Pons (tissue), 1 donor: ENCODE data around the gene PDCD11.
"Not testable (repeated sequence)": the region's sequence is repeated elsewhere in the genome, so short reads cannot be mapped to it uniquely, and the experiment has no call there.

Source experiments
- DNase-seq: peaks from one replicate; pipeline ENCODE4 v3.0.0-alpha.2; 2016; ENCODE audit warnings: low spot score

The PDCD11 gene, protein sequence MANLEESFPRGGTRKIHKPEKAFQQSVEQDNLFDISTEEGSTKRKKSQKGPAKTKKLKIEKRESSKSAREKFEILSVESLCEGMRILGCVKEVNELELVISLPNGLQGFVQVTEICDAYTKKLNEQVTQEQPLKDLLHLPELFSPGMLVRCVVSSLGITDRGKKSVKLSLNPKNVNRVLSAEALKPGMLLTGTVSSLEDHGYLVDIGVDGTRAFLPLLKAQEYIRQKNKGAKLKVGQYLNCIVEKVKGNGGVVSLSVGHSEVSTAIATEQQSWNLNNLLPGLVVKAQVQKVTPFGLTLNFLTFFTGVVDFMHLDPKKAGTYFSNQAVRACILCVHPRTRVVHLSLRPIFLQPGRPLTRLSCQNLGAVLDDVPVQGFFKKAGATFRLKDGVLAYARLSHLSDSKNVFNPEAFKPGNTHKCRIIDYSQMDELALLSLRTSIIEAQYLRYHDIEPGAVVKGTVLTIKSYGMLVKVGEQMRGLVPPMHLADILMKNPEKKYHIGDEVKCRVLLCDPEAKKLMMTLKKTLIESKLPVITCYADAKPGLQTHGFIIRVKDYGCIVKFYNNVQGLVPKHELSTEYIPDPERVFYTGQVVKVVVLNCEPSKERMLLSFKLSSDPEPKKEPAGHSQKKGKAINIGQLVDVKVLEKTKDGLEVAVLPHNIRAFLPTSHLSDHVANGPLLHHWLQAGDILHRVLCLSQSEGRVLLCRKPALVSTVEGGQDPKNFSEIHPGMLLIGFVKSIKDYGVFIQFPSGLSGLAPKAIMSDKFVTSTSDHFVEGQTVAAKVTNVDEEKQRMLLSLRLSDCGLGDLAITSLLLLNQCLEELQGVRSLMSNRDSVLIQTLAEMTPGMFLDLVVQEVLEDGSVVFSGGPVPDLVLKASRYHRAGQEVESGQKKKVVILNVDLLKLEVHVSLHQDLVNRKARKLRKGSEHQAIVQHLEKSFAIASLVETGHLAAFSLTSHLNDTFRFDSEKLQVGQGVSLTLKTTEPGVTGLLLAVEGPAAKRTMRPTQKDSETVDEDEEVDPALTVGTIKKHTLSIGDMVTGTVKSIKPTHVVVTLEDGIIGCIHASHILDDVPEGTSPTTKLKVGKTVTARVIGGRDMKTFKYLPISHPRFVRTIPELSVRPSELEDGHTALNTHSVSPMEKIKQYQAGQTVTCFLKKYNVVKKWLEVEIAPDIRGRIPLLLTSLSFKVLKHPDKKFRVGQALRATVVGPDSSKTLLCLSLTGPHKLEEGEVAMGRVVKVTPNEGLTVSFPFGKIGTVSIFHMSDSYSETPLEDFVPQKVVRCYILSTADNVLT (N-terminal part only)

DNA sequence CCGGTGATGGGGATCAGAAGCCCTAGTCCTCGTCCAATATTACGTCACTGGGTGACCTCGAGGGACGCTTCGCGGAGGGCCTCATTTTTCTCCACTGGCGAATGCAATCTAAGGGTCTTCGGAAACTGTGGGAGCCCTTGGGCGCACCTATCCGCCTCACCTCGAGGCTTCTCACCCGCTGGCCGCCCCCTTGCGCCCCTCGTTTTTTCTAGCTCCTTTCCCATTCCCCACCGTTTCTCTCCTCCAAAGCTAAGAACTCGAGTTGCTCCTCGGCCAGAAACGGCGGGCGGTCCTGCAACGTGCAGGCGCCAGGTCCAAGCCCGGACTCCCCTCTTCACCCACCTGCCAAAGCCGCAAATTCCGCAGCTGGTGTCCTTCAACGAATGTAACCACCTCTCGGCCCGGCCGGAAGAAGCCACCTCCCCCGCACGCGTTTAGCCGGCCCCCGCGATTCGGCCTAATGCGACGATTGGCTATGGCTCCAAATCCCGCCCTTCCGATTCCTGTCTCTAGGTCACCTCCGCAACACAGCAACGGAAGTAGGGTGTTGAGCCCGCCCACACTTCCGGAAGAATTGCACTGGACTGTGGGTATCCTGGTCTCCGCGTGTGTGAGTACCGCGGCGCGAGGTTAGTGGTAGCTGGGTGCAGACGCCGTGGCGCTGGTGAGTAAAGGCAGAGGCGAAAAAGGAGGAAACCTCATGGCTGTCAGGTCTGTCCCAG is at the start of gene PDCD11, which contains the start of gene ATP5MK:
PDCD11 (plus strand) TSS at position 560 of the 722 bp plus-strand sequence. CDS start 1,801 bp downstream, outside the sequence.
ATP5MK (minus strand) TSS at position 409 of the 722 bp plus-strand sequence. CDS start 4,018 bp downstream, outside the sequence.
- DNase-seq: peak; percentile 98

DNA sequence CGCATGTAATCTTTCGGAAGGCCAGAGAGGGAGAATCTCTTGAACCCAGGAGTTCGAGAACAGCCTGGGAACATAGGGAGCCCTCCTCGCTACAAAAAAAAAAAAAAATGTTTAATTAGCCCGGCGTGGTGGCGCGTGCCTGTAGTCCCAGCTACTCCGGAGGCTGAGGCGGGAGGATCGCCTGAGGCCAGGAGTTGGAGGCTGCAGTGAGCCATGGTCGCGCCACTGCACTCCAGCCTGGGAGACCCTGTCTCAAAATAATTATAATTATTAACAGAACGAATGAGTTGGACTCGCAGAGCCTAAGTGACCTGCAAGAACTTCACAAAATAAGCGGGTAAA is 46.3 kb upstream of the PDCD11 start:
- DNase-seq: no peak

DNA sequence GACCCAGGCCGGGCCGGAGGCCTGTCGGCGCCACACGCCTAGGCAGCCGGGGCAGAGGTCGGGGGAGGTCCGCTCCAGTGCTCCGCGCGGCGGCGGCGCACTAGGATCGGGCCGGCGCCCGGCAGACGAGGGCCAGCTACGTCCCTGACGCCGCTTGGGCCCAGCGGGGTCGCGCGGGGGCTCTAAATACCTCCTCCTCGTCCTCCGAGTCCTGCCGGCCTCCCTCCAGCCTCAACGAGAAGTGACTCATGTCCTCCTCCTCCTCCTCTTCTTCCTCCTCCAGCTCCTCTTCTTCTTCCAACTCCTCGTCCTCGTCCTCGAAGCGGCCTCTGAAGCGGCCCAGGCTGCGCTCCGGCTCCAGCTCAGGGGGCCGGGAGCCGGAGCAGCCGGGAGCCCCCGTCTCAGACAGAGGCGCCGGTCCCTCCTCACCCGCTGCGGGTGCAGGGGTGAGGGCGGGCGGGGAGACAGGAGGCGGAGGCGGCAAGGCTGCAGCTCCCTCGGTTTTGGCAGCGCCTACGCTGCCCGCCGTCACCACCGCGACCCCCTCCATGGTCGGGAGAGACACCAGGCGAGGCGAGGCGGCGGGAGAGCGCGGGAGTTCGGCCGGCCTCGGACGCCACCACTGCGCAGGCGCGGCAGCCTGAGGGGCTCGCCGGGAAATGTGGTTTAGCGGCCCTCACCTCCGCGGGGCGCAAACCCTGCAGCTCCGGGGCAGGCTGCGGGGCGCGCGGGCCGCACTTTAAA is 45.7 kb upstream of the PDCD11 start, which contains the start of gene PCGF6:
PCGF6 (minus strand) TSS at position 624 of the 744 bp plus-strand sequence; CDS start at position 550, 74 bp downstream.
- DNase-seq: peak; percentile 51

DNA sequence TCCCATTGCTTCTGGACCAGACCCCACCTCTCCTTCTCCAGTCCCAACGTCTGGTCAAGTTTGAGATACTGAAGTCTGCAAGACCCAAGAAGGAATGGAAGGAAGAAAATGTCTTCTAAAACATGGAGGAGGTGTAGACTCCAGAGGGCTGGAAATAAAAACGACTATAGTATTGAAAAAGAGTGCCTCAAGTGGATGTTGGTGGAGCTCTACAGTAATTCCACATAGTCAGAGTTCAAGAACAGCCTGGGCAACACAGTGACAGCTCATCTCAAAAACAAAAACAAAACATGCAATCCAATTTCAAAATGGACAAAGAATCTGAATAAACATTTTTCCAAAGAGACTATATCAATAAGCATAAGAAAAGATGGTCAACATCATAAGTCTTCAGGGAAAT is 43.1 kb upstream of the PDCD11 start:
- DNase-seq: no peak

DNA sequence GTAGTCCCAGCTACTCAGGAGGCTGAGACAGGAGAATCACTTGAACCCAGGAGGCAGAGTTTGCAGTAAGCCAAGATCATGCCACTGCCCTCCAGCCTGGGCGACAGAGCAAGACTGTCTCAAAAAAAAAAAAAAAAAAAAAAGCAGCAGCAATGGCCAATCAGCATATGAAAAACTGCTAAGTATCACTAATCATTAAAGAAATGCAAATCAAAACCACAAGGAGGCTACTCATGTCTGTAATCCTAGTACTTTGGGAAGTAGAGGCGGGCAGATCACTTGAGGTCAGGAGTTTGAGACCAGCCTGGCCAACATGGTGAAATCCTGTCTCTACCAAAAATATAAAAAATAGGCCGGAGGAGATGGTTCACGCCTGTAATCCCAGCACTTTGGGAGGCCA is 41.9 kb upstream of the PDCD11 start:
- DNase-seq: not testable (repeated sequence)

DNA sequence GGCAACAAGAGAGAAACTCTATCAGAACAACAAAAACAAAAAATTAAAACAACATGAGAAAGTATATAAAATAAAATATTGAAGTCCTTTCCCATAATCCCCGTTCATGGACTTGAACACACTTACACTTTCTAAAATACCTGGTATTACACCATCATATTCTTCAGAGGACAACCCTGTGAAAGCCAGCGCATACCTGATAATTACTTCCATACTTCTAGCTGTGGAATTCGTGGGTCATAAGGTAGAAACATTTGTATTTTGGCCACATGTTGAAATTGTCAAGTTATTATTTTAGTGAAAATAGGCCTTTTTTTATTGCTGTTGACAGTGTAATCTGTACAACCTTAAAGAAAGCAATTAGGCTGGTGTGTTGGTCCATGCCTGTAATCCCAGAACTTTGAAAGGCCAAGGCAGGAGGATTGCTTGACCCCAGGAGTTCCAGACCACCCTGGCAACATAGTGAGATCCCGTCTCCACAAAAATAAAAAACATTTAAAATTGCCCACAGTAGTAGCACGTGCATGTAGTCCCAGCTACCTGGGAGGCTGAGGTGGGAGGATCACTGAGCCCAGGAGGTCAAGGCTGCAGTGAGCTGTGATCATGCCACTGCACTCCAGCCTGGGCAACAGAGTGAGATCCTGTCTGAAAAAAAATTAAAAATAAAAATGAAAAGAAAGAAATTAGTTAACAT is 40.4 kb upstream of the PDCD11 start:
- DNase-seq: no peak

DNA sequence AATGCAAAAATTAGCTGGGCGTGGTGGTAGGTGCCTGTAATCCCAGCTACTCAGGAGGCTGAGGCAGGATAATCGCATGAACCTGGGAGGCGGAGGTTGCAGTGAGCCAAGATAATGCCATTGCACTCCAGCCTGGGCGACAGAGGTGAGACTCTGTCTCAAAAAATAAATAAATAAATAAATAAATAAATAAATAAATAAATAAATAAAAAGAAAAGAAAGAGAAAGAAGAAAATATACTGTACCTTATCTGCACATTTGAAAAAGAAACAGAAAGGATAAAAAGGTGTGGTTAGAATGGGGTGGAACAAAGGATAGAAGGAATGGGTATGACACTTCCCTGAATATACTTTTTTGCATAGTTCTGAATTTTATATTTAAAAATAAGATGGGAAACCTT is 36.9 kb upstream of the PDCD11 start:
- not testable (repeated sequence) for DNase-seq

DNA sequence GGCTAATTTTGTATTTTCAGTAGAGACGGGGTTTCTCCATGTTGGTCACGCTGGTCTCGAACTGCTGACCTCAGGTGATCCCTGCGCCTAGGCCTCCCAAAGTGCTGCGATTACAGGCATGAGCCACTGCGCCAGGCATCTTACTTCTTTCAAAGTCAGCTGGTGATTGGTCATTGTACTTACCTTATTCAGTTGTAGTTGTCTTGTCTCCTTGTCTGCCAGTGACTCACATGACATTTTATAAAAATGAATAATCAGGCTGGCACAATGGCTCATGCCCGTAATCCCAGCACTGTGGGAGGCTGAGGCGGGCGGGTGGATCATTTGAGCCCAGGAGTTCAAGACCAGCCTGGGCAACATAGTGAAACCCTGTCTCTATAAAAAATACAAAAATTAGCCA is 35.6 kb upstream of the PDCD11 start:
- DNase-seq: not testable (repeated sequence)

DNA sequence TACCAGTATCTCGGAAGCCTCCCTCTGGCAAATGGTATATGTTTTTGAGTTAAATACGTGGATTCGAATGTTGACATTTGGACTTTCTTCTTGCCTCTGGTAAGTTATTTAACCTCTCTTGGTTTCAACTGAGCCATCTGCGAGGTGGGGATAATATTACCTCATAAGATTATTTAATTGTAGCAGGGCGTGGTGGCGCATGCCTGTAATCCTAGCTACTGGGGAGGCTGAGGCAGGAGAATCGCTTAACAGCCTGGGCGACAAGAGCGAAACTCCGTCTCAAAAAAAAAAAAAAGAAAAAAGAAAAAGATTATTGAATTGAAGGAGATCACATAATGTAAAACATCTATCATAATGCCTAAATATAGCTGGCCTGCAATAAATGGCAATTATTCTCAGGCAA is 29.0 kb upstream of the PDCD11 start:
- DNase-seq: no peak

DNA sequence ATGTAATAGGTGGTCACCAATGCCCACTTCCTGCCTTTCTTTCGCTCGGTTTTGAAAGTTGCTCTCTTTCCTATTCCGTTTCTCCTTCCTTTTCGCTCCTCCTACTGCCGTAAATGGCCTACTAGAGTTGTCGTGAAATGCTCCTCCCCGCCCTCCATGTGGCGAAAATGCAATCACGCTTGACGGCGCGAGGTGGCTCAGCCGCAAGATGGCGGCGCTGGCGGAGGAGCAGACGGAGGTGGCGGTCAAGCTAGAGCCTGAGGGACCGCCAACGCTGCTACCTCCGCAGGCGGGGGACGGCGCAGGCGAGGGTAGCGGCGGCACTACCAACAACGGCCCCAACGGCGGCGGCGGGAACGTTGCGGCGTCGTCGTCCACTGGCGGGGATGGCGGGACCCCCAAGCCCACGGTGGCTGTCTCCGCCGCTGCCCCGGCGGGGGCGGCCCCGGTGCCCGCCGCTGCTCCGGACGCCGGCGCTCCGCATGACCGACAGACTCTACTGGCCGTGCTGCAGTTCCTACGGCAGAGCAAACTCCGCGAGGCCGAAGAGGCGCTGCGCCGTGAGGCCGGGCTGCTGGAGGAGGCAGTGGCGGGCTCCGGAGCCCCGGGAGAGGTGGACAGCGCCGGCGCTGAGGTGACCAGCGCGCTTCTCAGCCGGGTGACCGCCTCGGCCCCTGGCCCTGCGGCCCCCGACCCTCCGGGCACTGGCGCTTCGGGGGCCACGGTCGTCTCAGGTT is 28.5 kb upstream of the PDCD11 start, which contains the start of gene TAF5:
TAF5 (plus strand) TSS at position 195 of the 737 bp plus-strand sequence; CDS start at position 209, 14 bp downstream.
- DNase-seq: peak; percentile 98

DNA sequence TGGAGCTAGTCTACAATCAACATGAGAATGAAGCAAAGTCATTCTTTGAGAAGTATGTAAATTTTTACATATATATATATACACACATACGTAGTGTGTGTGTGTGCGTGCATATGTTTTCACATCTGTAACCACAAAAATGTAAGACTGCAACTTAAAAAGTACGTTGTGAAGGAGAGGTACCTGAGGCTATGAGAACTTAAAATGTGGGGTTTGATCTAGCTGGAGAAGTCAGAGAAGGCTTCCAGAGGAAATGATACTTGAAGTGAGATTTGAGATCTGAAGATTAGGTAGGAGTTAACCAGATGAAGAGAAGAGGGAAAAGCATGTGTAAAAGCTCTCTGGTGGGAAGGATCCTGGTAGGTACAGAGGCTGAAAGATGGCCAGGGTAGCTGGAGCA is 22.9 kb upstream of the PDCD11 start:
- no peak for DNase-seq

DNA sequence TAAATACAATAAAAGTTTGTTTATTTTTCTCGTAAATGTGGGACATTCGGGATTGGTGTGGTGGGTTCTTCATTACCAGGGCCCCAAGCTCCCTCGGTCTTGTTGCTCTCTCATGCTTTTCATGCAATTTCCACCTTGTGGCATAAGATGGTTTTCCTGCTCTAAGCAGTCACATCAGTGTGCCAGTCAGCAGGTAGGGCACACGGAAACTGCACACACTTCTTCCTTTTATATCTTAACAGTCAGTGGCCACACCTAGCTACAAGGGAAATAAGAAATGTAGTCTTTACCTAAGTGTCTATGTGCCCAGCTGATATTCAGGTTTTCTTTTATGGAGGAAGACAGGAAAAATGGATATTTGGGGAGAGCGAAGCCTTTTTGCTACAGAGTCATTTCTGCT is 22.2 kb upstream of the PDCD11 start:
- DNase-seq: no peak

DNA sequence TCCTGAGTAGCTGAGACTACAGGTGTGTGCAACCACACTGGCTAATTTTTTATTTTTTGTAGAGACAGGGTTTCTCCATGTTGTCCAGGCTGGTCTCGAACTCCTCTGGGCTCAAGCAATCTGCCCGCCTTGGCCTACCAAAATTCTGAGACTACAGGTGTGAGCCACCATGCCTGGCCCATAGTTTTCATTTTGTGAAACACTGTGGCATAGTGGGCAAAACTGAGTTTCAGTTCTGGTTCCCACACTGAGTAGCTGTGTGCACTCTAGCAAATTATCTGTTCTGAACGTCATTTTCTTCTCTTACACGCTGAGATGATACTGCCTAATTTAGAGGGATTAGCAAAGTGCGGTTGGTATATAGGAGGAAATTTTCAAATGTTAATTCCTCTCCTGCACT is 13.7 kb upstream of the PDCD11 start:
- no peak for DNase-seq

DNA sequence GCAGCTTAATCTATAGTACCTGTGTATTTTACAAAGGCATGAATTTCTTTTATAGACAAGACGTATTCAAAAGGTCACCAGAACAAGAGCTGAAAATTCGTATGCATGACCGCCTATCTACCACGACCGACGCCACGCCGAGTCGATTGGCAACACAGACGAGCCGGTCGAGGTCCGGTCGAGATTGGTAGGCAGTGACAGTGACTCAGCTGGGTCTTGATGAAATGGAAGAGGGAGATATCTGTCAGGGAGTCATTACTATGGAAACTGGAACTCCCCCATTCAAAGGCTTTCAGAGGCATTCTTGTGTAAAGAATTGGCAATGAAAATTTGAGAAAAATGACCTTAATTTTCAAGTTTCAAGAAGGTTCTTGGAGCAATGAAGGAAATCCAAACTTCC is 2.2 kb upstream of the PDCD11 start:
- no peak for DNase-seq

DNA sequence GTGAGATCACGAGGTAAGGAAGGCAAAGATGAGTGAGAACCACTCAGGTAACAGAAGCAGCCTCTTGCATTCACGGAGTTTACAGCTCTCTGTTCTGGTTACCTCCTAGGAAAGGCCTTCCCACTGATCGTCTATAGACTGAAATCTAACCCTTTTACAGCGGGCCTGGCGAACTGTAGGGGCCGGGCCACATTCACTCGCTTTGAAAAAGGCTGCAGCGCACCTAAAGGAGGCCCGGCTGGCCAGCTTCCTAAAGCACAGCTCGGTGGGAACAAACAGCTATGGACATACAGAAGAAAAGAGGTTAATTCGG is 716 bp upstream of the PDCD11 start:
- DNase-seq: no peak

DNA sequence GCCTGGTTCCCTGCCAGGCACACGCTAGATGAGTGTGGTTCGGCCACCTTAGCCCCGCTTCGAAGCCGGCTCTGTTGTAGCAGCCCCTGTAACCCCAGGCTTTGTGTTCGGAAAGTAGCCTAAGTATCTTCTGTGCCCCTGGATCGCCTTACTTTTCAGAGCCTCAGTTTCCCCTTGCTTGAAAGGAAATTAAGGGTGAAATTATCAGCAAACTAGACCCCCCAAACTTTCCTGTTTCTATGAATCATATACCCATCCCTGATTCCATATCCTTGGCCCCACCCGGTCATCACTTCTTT is 312 bp downstream of the PDCD11 start:
- no peak for DNase-seq

DNA sequence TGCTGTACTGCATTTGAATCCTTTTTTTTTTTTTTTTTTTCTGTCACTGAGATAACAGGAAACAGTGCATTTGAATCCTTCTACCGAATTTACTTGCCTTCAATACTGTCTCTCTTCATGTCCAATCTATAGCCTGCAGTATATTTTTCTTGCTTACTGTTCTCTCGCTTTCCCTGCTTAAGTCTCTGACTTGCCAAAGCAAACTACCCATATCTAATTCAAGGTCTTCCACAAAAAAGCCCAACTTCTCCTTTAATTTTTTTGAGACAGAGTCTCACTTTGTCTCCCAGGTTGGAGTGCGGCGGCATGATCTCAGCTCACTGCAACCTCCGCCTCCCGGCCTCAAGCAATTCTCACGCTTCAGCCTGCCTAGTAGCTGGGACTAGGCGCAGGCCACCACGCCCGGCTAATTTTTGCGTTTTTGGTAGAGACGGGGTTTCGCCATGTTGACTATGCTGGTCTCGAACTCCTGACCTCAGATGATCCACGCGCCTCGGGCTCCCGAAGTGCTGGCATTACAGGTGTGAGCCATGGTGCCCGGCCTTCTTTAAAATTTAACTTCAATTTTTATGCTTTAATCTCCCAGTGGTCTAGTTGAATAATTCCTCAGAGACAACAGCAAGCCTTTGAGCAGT is 882 bp downstream of the PDCD11 start:
- no peak for DNase-seq

DNA sequence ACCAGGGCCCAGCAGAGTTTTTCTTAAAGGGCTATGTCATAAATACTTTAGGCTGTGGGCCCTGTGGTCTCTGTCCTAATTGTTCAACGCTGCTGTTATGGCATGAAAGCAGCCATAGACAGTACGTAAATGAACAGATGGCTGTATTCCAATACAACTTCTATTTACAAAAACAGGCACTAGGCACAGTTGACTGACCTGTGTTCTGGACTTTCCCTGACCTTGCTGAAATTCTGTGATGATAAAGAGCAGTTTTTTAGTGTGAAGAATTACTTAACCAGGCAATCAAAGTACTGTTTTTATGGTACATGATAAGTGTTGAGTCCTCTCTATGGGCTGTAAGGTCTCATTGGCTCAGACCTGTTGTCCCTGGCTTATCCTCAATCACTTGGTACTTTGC is 17.1 kb downstream of the PDCD11 start:
- no peak for DNase-seq

DNA sequence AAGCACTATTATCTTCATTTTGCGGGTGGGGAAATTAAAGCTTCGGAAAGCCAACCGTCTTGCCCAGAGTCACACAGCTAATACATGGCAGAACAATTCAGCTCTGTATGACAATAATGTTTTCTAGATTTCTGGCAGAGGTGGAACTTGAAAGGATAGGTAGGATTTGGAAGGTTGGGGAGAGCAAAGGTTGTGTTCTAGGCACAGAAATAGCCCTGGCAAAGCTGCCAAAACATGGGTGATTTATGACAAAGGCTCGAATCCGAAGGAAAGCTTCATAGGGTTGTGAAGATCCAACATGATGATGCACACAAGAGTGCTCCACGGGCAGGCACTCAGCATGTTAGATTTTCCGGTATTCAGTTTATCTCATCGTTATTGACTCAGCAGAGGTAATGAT is 19.2 kb downstream of the PDCD11 start:
- no peak for DNase-seq
